NOMO-1 (cell line): ENCODE results near the gene MRPS7.
"Not testable (repeated sequence)": the region's sequence is repeated elsewhere in the genome, so short reads cannot be mapped to it uniquely, and the experiment has no call there.

Source experiments
- DNase-seq, 2 experiments: peaks; one replicate each; lab custom pipeline; 2025; ENCODE audit not compliant: unreplicated experiment in 2 of 2; lab: John Stamatoyannopoulos, UW

The MRPS7 gene

DNA sequence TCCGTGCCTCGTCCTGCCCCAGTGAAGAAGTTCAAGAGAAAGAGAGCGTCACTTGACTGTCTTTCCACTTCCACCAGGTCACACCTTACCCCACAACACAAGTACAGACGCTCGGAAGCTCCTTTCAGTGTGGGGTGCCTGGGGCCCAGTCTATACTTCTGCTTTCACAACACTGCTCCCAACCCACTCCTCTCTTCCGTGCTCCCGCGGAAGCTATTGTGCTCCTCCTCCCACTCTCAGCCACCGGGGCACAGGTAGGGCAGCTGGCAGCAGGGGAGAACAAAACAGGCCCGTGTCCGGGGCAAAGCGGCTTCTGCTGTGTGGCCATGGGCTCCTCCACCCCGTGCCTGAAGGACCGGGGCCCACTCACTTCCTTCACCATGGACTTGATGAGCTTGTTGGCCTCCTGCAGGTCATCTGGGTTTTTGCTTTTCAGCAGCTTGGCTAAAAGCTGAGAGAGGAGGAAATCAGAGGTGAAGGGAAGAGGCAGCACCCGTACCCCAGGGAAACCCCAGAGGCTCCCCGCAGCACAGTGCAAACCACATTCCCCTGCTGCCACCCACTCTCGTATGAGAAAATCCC lies 19.1 kb upstream of the MRPS7 start:
- no peak for DNase-seq

DNA sequence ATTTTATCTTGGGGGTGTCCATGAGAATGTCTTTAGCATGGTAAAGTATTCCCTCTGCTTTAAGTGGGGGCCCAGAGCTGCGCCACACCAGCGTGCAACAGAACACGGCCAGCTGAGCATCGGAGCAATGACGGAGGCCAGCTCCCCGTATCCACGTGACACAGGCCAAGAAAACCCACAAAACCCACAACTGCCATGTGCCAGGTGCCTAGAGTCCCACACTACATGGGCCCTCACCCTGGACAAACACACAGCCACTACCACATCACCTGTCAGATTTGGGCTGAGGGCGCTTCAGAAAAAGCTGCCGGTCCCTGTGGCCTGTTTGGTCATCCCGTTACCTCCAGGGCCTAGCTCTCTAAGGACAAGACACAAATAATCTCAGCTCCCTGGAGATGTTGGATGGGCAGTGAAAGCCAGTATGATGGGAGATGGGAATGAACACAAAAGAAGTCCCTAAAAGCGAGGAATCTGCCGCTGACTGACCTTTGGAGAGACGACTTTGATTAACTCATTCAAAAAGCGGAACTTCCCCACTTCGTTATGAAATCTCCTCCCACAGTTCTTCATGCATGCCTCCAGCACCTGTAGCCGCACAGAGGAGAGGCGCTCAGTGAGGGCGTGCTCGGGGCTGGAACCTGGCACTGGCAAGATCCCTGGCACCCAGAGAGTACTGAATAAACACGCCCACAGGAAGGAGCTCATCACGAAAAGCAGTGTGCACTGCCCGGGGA lies 17.4 kb upstream of the MRPS7 start:
- DNase-seq, result peak; percentile 74 to 94

DNA sequence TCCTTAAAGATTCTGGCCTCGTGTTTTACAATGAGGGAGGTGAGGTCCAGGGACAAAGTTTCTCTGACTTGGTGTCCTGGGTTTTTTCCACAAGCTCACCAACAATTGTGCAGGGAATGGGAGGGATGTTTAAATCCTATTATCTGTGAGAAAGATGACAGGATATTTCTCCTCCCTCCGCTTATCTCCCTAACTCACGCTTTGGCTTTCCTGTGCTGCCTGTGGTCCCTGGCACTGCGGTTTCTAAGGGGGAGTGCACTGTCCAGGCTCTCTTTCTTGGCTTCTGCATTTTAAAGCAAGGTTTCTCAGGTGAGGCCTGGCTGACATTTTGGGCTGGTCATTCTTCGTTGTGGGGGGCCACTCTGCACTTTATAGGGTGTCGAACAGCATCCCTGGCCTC lies 16.7 kb upstream of the MRPS7 start:
- no peak for DNase-seq

DNA sequence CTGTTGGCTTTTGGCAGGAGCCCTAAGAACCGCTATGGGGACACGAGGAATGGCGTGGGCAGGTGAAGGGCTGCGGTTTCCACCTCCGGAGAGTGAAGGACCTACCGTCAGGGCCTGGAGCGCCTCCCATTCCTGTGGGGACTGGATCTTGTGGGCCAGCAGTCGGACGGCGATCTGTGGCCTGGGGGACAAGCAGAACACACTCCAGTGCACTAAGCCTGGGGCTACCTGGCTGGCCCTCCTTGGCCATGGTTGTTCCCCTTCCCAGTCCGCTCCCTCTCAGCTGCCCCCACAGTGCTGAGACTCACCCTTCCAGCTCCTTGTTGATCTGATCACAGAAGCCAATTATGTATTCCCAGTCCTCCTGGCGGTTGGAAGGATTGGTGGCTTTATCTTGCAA lies 15.3 kb upstream of the MRPS7 start:
- DNase-seq, result no peak

DNA sequence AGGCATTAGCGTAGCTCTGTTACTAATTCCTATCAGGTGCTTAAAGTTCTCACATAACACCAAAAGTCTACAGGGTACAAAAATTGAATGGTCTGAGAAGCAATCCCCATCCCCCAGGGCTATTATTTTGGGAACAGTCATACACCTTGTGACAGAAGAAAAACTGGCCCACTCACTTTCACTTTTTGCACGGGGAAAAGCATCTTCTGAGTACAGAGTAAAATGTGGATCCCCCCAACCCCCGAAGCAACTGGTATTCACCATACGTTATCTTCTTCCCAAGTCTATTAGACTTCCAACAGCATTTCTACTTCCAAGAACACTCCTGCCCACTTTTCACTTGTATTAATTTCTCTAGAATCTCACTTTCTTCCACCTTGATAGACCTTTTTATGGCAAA lies 12.1 kb upstream of the MRPS7 start:
- DNase-seq, result no peak

DNA sequence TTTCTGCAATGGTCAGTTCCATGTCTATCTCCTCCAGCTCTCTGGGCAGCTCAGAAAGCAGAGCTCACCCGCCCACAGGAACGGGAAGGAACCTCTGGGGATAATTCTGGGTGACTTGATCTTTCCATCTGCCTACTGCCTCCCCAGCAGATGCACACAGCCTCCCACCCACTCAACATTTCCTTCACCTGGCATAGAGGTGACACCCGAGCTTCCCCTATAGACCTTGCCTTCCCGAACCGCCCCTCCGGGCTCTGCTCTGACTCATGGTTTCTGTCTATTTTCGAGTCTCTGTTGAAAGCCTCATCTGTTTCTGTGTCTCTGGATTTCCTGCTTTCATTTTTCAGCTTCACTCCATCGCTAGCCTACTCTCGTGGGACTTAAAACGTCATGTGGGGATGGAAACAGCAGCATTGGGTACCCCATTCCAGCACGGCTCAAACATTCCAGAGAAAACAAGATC lies 11.6 kb upstream of the MRPS7 start:
- DNase-seq, result peak in 1 of 2 experiments; percentile 42

DNA sequence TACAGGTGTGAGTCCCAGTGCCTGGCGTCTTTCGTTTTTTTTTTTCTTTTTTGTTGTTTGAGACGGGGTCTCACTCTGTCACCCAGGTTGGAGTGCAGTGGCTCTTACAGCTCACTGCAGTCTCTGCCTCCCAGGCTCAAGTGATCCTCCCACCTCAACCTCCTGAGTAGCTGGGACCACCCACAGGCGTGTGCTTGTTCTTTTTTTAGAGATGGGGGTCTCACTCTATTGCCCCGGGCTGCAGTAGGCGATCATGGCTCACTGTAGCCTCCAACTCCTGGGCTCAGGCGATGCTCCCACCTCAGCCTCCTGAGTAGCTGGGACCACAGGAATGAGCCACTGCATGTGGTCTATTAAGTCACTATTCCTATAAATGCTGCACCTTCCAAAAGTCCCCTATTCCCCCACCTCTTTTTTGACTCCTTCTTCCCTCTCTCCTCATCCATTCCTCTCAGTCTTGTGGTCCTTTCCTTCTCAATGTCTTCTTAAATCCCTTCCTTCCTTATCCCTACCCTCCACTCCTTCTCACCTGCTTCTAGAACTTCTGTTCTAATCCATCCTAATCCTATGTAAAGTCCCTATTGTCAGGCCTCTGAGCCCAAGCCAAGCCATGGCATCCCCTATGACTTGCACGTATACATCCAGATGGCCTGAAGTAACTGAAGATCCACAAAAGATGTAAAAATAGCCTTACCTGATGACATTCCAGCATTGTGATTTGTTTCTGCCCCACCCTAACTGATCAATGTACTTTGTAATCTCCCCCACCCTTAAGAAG lies 9.5 kb upstream of the MRPS7 start:
- no peak for DNase-seq

DNA sequence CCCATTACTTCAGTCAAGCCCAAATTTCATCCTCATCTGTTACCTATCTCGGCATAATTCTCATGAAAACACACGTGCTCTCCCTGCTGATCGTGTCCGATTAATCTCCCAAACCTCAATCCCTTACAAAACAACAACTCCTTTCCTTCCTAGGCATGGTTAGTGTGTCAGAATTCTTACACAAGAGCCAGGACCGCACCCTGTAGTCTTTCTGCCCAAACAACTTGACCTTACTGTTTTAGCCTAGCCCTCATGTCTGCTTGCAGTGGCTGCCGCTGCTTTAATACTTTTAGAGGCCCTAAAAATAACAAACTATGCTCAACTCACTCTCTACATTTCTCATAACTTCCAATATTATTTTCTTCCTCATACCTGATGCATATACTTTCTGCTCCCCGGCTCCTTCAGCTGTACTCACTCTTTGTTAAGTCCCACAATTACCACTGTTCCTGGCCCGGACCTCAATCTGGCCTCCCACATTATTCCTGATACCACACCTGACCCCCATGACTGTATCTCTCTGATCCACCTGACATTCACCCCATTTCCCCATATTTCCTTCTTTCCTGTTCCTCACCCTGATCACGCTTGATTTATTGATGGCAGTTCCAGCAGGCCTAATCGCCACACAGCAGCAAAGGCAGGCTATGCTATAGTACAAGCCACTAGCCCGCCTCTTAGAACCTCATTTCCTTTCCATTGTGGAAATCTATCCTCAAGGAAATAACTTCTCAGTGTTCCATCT lies 5.6 kb upstream of the MRPS7 start:
- DNase-seq, result not testable (repeated sequence)

DNA sequence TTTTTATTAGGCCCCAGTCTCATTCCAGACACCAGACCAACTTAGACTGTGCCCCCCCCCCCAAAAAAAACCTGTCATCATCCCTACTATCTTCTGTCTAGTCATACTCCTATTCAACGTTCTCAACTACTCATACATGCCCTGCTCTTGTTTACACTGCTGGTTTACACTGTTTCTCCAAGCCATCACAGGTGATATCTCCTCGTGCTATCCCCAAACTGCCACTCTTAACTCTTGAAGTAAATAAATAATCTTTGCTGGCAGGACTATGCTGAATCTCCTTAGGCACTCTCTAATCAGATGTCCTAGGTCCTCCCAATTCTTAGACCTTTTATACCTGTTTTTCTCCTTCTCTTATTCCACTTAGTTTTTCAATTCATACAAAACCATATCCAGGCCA lies 4.5 kb upstream of the MRPS7 start:
- not testable (repeated sequence) for DNase-seq

DNA sequence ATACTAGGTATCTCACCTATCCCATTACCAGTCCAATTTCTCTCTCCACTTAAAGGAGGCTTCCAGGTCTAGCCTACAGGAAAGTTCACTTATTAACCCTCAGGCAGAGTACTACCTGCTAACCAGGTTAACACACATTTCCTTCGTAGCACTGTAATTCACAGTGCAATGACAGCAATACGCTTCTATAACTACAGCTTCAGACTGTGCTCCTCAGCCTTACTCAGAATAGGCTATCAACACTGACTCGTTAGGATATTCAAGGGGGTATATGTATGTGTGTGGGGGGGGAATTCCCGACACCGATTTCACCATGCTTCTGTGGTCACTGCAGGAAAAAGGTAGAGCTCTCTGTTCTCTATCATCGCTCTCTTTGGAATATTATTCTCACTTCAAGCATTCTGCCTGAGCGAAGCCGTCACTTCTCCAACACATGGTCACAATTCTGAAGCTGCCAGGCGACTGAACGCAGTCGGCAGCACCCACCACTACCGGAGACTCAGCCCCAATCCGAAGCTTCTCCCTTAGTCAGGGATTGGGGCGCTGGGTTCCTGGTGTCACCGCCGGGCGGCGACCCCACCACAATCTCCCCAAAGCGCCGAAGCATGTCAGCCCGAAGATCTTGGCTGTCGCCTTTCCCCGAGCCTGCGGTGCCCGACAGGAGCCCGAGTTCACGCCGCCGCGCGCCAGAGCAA lies 891 bp upstream of the MRPS7 start:
- no peak for DNase-seq

DNA sequence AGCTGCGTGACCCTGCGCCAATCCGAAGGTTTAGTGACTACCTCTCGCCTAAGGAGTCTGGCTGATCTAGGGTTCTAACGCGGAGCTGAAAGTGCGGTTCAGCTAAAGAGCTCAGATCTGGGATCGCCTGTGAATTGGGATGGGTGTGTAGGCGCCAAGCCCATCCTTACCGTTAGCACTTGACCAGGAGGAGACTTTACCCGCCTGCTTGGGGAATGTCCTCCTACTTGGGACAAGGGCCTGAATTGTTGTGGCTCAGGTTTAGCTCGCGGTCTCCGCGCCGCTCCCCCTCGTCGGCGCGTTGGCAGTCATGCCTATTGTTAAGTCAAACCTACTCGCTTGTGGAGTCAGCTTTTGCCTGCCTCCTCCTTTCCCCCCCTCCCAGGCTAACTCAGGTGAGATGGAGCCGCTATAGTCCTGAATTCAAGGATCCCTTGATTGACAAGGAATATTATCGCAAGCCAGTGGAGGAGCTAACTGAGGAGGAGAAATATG lies 480 bp downstream of the MRPS7 start:
- DNase-seq, result peak in 1 of 2 experiments; percentile 49

DNA sequence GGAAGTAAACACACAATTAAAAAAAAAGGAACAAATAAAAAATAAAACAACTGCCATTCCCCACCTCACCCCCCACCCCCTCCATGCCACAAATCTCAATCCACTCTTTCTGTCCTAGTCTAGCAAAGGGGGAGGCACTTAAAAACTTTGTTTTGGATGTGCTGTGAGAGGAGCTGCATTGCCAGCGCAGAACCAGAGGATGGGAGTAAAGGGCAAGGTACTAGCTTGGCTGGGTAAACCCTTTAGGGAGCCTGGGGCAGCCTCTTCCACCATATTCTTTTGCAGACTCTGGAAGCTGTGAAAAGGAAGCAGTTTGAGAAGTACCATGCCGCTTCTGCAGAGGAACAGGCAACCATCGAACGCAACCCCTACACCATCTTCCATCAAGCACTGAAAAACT lies 1.4 kb downstream of the MRPS7 start:
- DNase-seq, result no peak

DNA sequence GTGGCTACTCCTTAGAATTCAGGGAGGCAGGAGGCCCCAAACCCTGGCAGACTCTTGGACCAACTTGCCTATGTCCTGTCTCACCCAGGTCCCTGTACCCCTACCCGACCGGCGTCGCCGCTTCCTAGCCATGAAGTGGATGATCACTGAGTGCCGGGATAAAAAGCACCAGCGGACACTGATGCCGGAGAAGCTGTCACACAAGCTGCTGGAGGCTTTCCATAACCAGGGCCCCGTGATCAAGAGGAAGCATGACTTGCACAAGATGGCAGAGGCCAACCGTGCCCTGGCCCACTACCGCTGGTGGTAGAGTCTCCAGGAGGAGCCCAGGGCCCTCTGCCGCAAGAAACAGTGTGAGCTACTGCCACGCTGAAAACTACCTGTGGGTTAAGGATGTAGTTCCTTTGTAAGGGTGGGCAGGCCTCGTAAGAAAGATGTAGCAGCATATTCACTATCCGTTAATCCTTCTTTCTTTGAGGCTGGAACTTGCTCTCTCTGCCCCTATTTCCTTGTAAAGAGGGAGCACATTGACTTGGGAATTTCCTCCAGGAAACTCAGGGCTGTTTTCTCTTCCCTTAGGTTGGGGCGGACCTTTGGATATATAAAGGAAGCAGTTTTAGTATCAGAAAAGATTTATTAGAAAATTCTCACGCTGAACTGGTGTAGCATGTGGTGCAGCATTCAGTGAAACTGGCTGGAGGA lies 4.1 kb downstream of the MRPS7 start:
- DNase-seq, result no peak

DNA sequence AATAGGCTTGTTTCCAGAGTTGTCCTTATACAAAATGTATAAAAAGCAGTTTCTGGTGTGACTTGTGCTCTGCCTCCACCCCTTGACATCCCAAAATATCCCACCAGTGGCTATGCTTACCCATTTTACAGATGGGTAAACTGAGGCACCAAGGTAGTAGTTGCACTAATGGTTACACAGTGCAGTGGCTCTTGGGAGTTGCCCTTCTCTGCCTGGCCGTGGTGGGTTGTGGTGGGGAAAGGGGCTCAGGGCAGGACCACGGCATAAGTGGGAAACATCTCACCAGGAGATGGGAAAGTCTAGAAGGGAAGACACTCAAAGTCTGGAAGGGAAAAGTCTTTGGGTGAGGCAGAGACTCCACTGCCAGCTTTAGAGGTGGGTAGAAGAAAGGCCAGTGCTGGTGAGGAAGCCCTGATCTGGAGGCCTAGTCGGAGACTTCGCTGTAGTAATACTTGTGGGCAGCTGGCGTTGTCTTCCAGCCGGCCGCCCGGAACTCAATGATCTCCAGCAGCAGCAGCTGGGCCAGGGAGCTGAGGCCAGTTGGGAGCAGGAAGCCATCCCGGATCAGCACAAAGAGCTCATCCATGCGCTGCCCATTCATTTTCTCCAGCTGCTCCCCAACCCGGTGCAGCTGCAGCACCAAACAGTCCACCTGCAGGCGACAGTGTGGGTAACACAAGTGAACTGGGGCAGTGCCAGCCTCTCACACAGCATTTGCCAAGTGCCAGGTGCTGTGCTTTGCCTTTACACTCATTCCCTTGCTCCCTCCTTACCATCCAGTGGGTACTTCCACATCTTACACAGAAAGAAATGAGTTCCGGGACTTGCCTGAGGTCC lies 4.9 kb downstream of the MRPS7 start:
- no peak for DNase-seq

DNA sequence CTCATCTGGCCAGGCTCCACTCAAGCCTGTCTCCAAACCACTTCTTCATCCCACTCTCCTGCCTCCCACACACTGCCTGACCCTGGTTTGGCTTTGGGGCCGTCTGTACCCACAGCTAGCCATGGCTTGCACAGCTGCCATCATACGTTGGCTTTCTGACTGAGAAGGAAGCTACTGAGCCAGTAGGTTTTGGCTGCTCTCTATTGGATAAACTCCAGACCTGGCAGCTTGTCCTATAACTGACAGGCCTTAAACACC lies 5.4 kb downstream of the MRPS7 start:
- no peak for DNase-seq

DNA sequence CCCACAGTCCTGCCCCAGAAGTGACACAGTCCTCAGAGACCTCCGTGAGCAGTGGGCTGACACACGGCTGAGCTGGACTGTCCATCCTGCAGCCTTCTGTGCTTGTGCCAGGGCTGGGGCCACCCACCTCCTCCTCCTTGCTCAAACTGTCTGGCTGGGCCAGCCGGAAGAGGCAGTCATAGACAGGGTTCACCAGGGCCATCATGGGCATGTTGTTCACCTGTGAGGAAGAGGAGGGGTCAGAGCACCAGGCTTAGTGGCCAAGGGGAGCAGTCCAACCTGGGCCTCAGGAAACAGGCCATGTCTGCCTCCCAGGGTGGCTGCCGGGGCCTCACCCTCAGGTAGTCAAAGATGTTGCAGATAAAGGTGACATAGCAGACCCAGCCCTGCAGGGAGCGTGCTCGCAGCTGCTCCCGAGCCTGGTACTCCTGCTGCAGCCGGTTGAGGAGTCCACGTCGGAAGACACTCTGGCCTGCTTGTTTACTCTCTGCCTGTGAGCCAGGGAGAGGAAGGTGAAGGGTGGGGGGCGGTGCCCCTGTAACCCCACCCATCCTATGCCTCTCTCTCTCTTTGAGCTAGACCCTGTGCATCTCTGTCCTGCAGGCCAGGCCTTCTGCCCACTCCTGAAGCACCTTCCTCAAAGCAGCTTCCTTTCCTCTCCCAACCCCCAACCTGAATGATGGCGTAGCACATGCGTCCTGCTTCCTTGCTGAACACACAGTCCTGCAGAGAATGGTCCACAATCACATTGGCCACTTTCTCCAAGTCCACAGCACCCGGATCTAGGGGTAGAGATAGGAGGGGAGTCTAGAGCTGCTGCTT lies 5.9 kb downstream of the MRPS7 start:
- no peak for DNase-seq

DNA sequence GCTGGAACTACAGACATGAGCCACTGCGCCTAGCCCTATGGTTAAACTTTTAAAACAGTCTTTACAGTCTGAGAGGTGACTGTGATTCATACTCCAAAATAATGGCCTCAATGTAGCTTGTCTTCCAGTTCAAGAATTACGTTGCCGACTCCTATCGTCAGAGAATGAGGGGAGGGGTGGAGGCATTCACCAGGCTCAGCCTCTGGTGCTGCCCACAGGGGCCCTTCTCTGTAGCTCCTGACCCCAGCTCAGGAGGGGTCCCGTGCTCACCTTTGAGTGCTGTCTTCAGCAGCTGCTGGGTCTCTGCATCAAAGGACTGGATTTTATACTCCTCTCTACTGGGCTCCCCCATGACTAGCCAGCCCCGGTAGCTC lies 8.2 kb downstream of the MRPS7 start:
- no peak for DNase-seq

DNA sequence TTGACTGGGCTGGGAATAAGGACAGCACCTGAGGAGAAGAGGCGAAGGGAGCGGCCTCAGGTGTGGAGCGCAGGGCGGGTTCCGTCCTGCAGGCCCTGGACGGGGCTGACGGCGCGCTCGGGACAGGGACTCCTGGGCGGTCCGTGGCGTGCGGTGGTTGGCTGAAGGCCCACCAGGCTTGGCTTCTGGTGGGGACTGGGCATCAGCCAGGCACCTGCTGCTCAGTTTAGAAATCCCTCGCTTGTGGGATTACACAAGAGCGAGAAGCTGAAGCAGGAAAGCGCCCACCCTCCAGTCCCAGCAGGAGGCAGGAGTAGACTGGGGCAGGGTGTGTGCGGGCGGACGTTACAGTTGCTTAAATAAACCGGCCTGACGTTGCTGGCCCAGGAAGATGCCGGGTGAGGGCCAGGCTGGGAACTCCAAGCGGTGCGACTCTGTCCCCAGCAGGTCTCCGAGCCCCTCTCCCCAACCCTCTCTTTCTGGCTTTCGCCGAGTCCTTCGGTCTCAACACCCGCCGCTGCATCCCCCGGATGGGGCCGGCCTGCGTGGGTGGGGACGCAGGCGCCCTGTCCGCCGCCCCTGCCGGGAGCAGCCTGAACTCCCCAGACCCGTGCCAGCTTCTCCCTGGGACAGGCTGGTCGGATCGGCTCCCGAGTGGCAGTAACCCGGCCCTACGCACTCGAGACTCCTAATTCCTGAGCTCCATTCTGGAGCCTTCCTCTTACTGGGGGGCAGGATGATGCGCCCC lies 8.7 kb downstream of the MRPS7 start:
- peak; percentile 57 to 68 for DNase-seq
